Karpas-422 (cell line): ENCODE data around the gene STX4. TPM values are rescaled to one million over a fixed set of nuclear protein-coding genes. Genes with fewer than 3 reads are reported as not detected.
A peak's percentile ranks its signal among the peaks of the same experiment; 100 is the strongest.

Experiments
- DNase-seq: peaks from one replicate; pipeline ENCODE4 v3.0.0-alpha.2; 2015
- H2AFZ ChIP-seq: fragments of 200-600 bp; sonication (generic); 2 replicates; pipeline ENCODE4 v1.6.1; 2014; ENCODE audit warnings: antibody characterized with exemption, low read length, mixed read lengths
- H3K27ac ChIP-seq: fragments of 200-600 bp; sonication (generic); 2 replicates; pipeline ENCODE4 v1.5.1; 2014; ENCODE audit warnings: mild to moderate bottlenecking, low read length, moderate library complexity
- H3K27me3 ChIP-seq: fragments of 200-600 bp; sonication (generic); 2 replicates; pipeline ENCODE4 v1.6.1; 2014; ENCODE audit warnings: low read length, mixed read lengths
- H3K36me3 ChIP-seq: fragments of 200-600 bp; sonication (generic); 2 replicates; pipeline ENCODE4 v1.6.1; 2014; ENCODE audit warnings: low read length, mixed read lengths; ENCODE audit not compliant: insufficient read depth
- H3K4me1 ChIP-seq: fragments of 200-600 bp; sonication (generic); 2 replicates; pipeline ENCODE4 v1.6.1; 2014; ENCODE audit warnings: mild to moderate bottlenecking, low read length, mixed read lengths
- H3K4me2 ChIP-seq: fragments of 200-600 bp; sonication (generic); 2 replicates; pipeline ENCODE4 v1.6.1; 2014; ENCODE audit warnings: low read length, low read depth, mild to moderate bottlenecking; ENCODE audit not compliant: poor library complexity, severe bottlenecking
- H3K4me3 ChIP-seq: fragments of 200-600 bp; sonication (generic); 2 replicates; pipeline ENCODE4 v1.5.1; 2014; ENCODE audit warnings: mild to moderate bottlenecking, antibody characterized with exemption, low read length, mixed read lengths
- H3K79me2 ChIP-seq: fragments of 200-600 bp; sonication (generic); 2 replicates; pipeline ENCODE4 v1.6.1; 2014; ENCODE audit warnings: mild to moderate bottlenecking, low read length, mixed read lengths
- H3K9ac ChIP-seq: fragments of 200-600 bp; sonication (generic); 2 replicates; pipeline ENCODE4 v1.6.0; 2014; ENCODE audit warnings: low read length
- H3K9me2 ChIP-seq: fragments of 200-600 bp; sonication (generic), shearing (Covaris generic); replicated peaks from 2 replicates; pipeline ENCODE4 v1.6.0; 2014; ENCODE audit warnings: mild to moderate bottlenecking, low read length, moderate library complexity; ENCODE audit not compliant: insufficient read depth
- H3K9me3 ChIP-seq: fragments of 300-700, 200-600 bp; sonication (generic); 2 replicates; pipeline ENCODE4 v1.6.1; 2014; ENCODE audit warnings: low read length, mixed read lengths
- H4K20me1 ChIP-seq: fragments of 200-600 bp; sonication (generic); 2 replicates; pipeline ENCODE4 v1.6.1; 2014; ENCODE audit warnings: mild to moderate bottlenecking, antibody characterized with exemption, low read length, low read depth; ENCODE audit not compliant: insufficient read depth
- total RNA-seq: library from RNA; depleted of rRNA; stranded (reverse); fragments of >200 nt; shearing (Covaris generic); gene quantifications from 2 replicates; pipeline ENCODE4 v1.2.3, GENCODE V29; 2014; ENCODE audit warnings: low replicate concordance

Gene STX4
- total RNA-seq, 1 experiment from 2014 or later: 16.7 TPM

DNA sequence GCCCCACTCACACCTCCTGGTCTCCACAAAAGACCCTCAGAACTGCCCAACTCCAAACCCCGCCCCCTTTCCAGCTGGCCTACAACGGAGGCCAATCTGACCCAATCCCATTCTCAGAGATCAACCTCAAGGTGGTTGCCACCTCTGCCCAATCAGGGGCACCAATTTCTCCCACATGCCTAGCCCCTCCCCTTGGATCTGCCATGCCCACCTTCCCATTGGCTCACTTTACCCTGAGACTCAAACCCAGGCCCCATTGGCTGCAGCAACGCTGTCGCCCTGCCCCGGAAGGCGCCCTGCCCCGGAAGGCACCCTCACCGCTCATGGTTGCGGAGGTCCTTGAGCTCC, 30.1 kb downstream of the STX4 start:
- Histone ChIP-seq H3K9ac (no peak overlapping the region), H3K4me3 (no peak overlapping the region), H4K20me1 (no peaks in the 10 kb centered on the region), H3K9me2 (no peaks in the 10 kb centered on the region), H3K36me3 (0 out of 2 replicates have a peak, but pooled peaks cover 3% of the 10 kb centered on the region), H3K4me1 (no peaks in the 10 kb centered on the region), H3K79me2 (peaks cover 33% of the 10 kb centered on the region), H3K9me3 (no peaks in the 10 kb centered on the region), H3K4me2 (no peak overlapping the region), H3K27me3 (no peaks in the 10 kb centered on the region), H3K27ac (no peak overlapping the region), H2AFZ (no peak overlapping the region)
- no peak for DNase-seq

DNA sequence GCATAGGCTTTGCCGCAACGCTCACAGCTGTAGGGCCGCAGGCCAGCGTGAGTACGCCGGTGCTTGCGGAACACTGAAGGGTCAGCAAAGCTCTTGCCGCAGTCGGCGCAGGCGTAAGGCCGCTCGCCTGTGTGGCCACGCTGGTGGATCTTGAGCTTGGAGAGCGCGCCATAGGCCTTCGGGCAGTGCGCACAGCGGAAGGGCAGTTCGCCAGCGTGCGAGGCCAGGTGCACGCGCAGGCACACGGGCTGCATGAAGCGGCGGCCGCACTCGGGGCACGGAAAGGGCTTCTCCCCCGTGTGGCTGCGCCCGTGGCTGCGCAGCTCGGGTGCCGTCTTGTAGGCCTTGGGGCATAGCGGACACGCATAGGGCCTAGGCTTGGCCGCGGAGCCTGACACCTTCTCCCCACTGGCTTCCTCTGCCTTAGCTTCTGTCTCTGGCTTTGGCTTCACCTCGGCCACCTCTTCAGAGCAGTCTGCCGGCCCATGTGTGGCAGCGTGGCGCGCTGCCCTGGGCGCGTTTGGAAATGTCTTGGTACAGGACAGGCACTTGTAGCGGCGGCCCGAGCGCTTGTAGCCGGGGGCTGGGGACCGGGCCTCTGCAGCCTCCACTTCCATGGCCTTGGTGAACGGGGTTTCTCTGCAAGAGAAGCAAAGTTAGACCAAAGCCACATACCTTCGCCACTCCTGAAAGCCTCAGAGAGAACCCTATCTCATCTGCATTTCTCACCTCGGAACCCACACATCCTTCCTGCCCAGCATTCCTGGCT, 30.7 kb downstream of the STX4 start:
- no peak overlapping the region for H3K4me2 ChIP-seq
- no peaks in the 10 kb centered on the region for H4K20me1 ChIP-seq
- H3K27me3 ChIP-seq: no peaks in the 10 kb centered on the region
- H2AFZ ChIP-seq: no peak overlapping the region
- no peaks in the 10 kb centered on the region for H3K9me3 ChIP-seq
- no peak for DNase-seq
- no peaks in the 10 kb centered on the region for H3K4me1 ChIP-seq
- H3K27ac ChIP-seq: no peak overlapping the region
- no peaks in the 10 kb centered on the region for H3K9me2 ChIP-seq
- 0 out of 2 replicates have a peak, but pooled peaks cover 3% of the 10 kb centered on the region for H3K36me3 ChIP-seq
- peaks cover 39% of the 10 kb centered on the region for H3K79me2 ChIP-seq
- H3K9ac ChIP-seq: no peak overlapping the region
- no peak overlapping the region for H3K4me3 ChIP-seq

DNA sequence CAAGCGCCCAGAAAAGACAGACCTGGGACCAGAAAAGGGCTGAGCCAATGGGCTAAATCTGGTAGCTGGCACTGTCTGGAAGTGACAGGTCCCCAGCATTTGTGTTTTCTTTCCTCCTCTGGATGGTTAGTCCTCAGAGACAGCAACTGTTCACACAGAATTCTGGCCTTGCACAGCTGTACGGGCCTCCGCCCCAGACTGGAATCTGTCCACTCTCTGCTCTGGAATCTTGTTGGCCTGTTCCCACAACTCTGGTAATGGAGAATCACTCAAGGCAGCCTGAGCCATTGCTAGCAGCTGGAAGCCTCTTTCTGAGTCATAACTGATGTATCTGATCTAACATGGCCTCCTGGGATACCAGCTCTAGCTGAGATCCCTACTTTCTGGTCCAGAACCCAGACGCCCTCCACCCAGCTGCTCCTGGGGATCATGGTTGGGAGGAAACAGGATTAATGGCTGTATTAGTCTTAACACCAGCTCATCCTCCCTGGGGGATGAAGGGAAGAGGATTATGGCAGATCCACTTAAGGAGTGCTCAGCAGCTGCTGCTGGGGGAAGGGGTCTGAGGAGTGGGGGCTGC, 31.6 kb downstream of the STX4 start:
- Histone ChIP-seq H3K4me2 (no peak overlapping the region), H3K27ac (no peak overlapping the region), H3K79me2 (peaks cover 44% of the 10 kb centered on the region)

DNA sequence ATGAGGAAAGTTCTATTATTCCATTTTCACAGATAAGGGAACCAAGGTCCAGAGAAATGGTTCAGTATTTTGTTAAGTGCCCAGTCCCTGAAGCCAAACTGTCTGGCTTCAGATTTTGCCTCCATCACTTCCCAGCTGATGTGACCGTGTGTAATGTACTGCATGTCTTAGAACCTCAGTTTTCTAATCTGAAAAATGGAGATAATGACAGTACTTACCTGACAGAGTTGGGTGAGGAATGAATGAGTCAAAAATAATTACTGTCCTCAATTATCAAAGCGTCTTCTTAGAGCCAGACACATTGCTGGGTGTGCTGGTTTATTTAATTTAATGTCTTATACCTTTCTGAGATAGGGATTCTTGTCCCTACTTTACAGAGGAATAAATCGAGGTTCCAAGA, 34.0 kb downstream of the STX4 start:
- Histone ChIP-seq H3K4me1 (peaks cover 10% of the 10 kb centered on the region), H3K27me3 (no peaks in the 10 kb centered on the region), H3K36me3 (no peaks in the 10 kb centered on the region), H3K4me2 (no peak overlapping the region), H3K9me3 (no peaks in the 10 kb centered on the region), H3K4me3 (no peak overlapping the region), H3K9me2 (no peaks in the 10 kb centered on the region), H3K9ac (no peak overlapping the region), H4K20me1 (no peaks in the 10 kb centered on the region), H2AFZ (no peak overlapping the region), H3K27ac (no peak overlapping the region), H3K79me2 (peaks cover 60% of the 10 kb centered on the region)
- no peak for DNase-seq

More for the DNA sequence above, 31.6 kb downstream of the STX4 start:
- no peak overlapping the region for H2AFZ ChIP-seq
- H4K20me1 ChIP-seq: no peaks in the 10 kb centered on the region
- 0 out of 2 replicates have a peak, but pooled peaks cover 3% of the 10 kb centered on the region for H3K36me3 ChIP-seq
- H3K4me3 ChIP-seq: no peak overlapping the region
- no peaks in the 10 kb centered on the region for H3K27me3 ChIP-seq
- H3K4me1 ChIP-seq: no peaks in the 10 kb centered on the region
- no peaks in the 10 kb centered on the region for H3K9me2 ChIP-seq
- DNase-seq: no peak
- H3K9ac ChIP-seq: no peak overlapping the region
- H3K9me3 ChIP-seq: no peaks in the 10 kb centered on the region

DNA sequence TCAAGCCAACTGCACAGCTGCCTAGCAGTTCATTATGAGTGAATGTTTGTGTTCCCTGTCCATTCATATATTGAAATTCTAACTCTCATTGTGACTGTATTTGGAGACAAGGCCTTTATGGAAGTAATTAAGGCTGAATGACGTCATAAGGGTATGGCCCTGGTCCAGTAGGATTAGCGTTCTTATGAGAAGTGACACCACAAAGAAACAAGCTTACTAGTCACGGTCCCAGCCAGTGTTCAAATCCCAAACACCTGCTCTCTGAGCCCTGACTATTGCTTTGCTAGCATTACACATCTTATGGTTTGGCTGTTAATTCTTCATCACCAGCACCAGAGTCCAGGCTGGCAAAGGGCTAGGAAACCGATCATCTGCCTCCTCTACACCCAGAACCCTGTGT, 38.5 kb downstream of the STX4 start:
- H3K79me2 ChIP-seq: peaks cover 75% of the 10 kb centered on the region
- H3K4me1 ChIP-seq: peaks cover 24% of the 10 kb centered on the region
- H3K4me2 ChIP-seq: peak overlapping the region; percentile 90
- DNase-seq: no peak
- H3K9me2 ChIP-seq: no peaks in the 10 kb centered on the region
- H2AFZ ChIP-seq: no peak overlapping the region
- H3K4me3 ChIP-seq: peak overlapping the region; percentile 94
- peaks cover 6% of the 10 kb centered on the region; the same call in 1 of the 2 replicates for H4K20me1 ChIP-seq
- peak overlapping the region; percentile 90 for H3K9ac ChIP-seq
- 0 out of 2 replicates have a peak, but pooled peaks cover 4% of the 10 kb centered on the region for H3K36me3 ChIP-seq
- H3K27me3 ChIP-seq: no peaks in the 10 kb centered on the region
- H3K27ac ChIP-seq: no peak overlapping the region
- no peaks in the 10 kb centered on the region for H3K9me3 ChIP-seq

DNA sequence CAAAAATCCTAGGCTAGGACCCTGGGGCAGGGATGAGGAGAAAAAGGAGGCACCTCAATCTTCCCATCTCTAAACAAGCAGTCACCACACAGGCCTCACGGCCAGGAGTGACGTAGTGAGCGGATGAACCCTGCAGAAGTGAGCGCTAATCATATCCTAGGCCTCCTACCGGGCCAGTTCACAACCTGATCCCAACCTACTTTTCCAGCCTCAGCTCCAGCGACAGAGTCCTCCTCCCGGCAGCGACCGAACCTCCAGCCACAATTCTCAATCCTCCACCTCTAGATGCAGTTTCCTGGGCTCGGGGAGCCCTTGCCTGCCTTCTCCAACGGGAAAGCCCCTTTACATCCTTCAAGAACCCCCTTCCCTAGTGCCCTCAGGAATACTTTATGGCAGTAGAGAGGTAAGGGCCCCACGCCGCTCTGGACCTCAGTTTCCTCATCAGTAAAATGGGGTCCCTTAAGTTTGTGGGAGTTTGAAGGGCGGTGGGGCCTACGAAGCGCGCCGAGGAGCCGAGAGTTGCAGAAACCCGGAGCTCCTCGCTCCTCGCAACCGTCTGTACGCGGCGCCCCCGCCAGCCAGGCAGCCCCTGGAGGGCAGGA, 39.3 kb downstream of the STX4 start:
- H3K27me3 ChIP-seq: no peaks in the 10 kb centered on the region
- no peaks in the 10 kb centered on the region for H3K9me2 ChIP-seq
- H3K4me1 ChIP-seq: peaks cover 24% of the 10 kb centered on the region
- peak overlapping the region; percentile 90 for H3K4me2 ChIP-seq
- peak overlapping the region; percentile 94 for H3K4me3 ChIP-seq
- H3K27ac ChIP-seq: peak overlapping the region; percentile 80
- peak overlapping the region; percentile 90 for H3K9ac ChIP-seq
- peak; percentile 76 for DNase-seq
- H2AFZ ChIP-seq: peak overlapping the region; percentile 64; the same call in 1 of the 2 replicates
- H4K20me1 ChIP-seq: peaks cover 6% of the 10 kb centered on the region; the same call in 1 of the 2 replicates
- no peaks in the 10 kb centered on the region for H3K9me3 ChIP-seq
- H3K36me3 ChIP-seq: 0 out of 2 replicates have a peak, but pooled peaks cover 6% of the 10 kb centered on the region
- H3K79me2 ChIP-seq: peaks cover 73% of the 10 kb centered on the region

DNA sequence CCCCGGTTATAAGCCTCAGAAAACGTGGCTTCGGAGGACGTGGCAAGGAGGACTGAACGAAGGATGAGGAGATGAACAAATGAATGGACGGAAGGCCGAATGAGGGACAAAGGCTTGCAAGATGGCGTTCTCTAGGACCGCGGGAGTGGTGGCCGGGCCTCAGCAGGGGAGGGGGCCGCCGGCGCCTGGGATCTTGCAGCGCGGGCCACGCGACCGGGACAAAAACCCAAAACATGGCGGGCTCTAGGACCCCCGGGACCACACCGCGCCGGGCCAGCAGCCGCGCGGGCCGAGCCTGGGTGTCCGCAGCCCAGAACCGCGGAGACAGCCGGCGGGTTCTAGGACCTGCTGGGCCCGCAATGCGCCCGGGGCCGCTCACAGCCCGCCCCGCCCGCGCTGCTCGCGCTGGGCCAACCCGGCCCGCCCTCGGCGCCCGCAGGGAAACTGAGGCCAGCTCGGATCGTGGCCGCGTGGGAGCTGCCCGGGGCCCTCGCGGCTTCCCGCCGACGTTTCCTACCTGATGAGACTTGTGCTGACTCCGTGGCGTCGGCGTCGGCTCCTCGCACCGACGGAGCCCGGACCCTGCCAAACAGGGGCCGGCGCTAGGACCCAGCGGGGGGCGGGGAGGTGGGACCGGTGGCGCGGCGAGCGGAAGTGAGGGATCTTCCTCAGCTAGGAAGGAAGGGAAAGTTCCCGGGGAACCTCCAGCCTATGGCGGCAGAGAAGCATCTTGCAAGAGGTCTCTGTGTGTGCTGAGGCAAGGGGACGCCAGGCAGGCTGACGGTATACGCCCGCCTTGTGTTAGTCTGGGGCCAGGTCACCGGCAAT, 40.0 kb downstream of the STX4 start:
- H3K4me1 ChIP-seq: peaks cover 24% of the 10 kb centered on the region
- H2AFZ ChIP-seq: peak overlapping the region; percentile 64; the same call in 1 of the 2 replicates
- H3K4me2 ChIP-seq: peak overlapping the region; percentile 90
- H3K9ac ChIP-seq: peak overlapping the region; percentile 90
- peaks cover 6% of the 10 kb centered on the region; the same call in 1 of the 2 replicates for H4K20me1 ChIP-seq
- H3K36me3 ChIP-seq: 0 out of 2 replicates have a peak, but pooled peaks cover 6% of the 10 kb centered on the region
- H3K27ac ChIP-seq: peak overlapping the region; percentile 80
- H3K4me3 ChIP-seq: peak overlapping the region; percentile 94
- no peaks in the 10 kb centered on the region for H3K9me3 ChIP-seq
- H3K9me2 ChIP-seq: no peaks in the 10 kb centered on the region
- peak; percentile 95 for DNase-seq
- no peaks in the 10 kb centered on the region for H3K27me3 ChIP-seq
- peaks cover 74% of the 10 kb centered on the region for H3K79me2 ChIP-seq
